K562 (cell line): ENCODE data around the gene ZNF816. TPM values are rescaled to one million over a fixed set of nuclear protein-coding genes. Genes with fewer than 3 reads are reported as not detected.

Experiments used
- ASH1L ChIP-seq: fragments of 450-650 bp; IDR thresholded peaks from 2 replicates; pipeline ENCODE4 v1.6.1; 2018; ENCODE audit warnings: borderline replicate concordance, mild to moderate bottlenecking, low read depth; ENCODE audit not compliant: partially characterized antibody
- ATF6 ChIP-seq: sonication (generic); formaldehyde crosslinking; IDR thresholded peaks from 2 replicates; pipeline ENCODE4 v1.4.0; 2020; ENCODE audit warnings: mild to moderate bottlenecking, missing genetic modification reagents
- E2F4 ChIP-seq: sonication (generic); formaldehyde crosslinking; IDR thresholded peaks from 2 replicates; pipeline ENCODE4 v1.8.0; 2022; ENCODE audit warnings: mild to moderate bottlenecking, low read depth, missing genetic modification reagents
- E4F1 ChIP-seq: fragments of 250-450 bp; sonication (Bioruptor Pico); IDR thresholded peaks from 2 replicates; pipeline ENCODE4 v1.5.0; 2021; ENCODE audit warnings: mild to moderate bottlenecking, borderline replicate concordance
- EP400 ChIP-seq: fragments of 450-650 bp; IDR thresholded peaks from 2 replicates; pipeline ENCODE4 v1.6.1; 2017; ENCODE audit warnings: antibody characterized with exemption, mild to moderate bottlenecking, moderate library complexity
- MNT ChIP-seq, 2 experiments: fragments of 450-650 bp; conservative IDR thresholded peaks; 2 replicates each; pipeline ENCODE4 v1.6.1; 2017; ENCODE audit warnings: mild to moderate bottlenecking in 2 of 2, moderate library complexity in 2 of 2
- NFE2L1 ChIP-seq: fragments of 450-650 bp; IDR thresholded peaks from 2 replicates; pipeline ENCODE4 v1.6.1; 2016; ENCODE audit warnings: missing genetic modification characterization, low read depth, mild to moderate bottlenecking, missing compliant biosample characterization, moderate library complexity, borderline replicate concordance
- NONO ChIP-seq, 2 experiments: fragments of 200-400 bp in 1 of 2; fragments of 450-650 bp in 1 of 2; formaldehyde crosslinking in 1 of 2; IDR thresholded peaks; 2 replicates each; pipeline ENCODE4 v1.6.1; 2017; ENCODE audit warnings: low read depth in 2 of 2, mild to moderate bottlenecking in 2 of 2, moderate library complexity in 2 of 2, low read length in 1 of 2
- PHF8 ChIP-seq: fragments of 200-600 bp; sonication (generic); IDR thresholded peaks from 2 replicates; pipeline ENCODE4 v1.6.1; 2012; ENCODE audit warnings: mixed run types, mild to moderate bottlenecking, inconsistent platforms, low read length, moderate library complexity, borderline replicate concordance
- SMAD4 ChIP-seq: fragments of 250-450 bp; sonication (Bioruptor Pico); conservative IDR thresholded peaks from 2 replicates; pipeline ENCODE4 v1.8.0; 2021; ENCODE audit warnings: inconsistent platforms, mild to moderate bottlenecking, moderate library complexity
- SRF ChIP-seq, 2 experiments: fragments of 250-450, 450-650 bp in 1 of 2; sonication (Bioruptor Pico) in 1 of 2; sonication (generic) in 1 of 2; formaldehyde crosslinking; IDR thresholded peaks; 2 replicates each; pipeline versions ENCODE4 v1.5.0 to v1.5.1; 2020 to 2022; ENCODE audit warnings: mild to moderate bottlenecking in 1 of 2, missing genetic modification reagents in 1 of 2
- TFAP4 ChIP-seq: sonication (generic); formaldehyde crosslinking; IDR thresholded peaks from 2 replicates; pipeline ENCODE4 v1.8.0; 2022; ENCODE audit warnings: missing genetic modification reagents, mild to moderate bottlenecking, moderate library complexity, borderline replicate concordance
- TSC22D4 ChIP-seq: fragments of 450-650 bp; IDR thresholded peaks from 2 replicates; pipeline ENCODE4 v1.6.1; 2016; ENCODE audit warnings: missing genetic modification characterization, missing biosample characterization, control low read depth
- ZNF175 ChIP-seq: fragments of 200-800 bp; sonication (Bioruptor generic); IDR thresholded peaks from 2 replicates; pipeline ENCODE4 v1.6.1; 2016; ENCODE audit warnings: low read depth, mild to moderate bottlenecking, missing genetic modification characterization, missing compliant biosample characterization
- ZNF76 ChIP-seq: fragments of 250-450 bp; sonication (Bioruptor Pico); IDR thresholded peaks from 2 replicates; pipeline ENCODE4 v1.4.0; 2020; ENCODE audit warnings: mild to moderate bottlenecking, moderate library complexity, borderline replicate concordance
- ZNF830 ChIP-seq: fragments of 250-450 bp; sonication (Bioruptor Pico); IDR thresholded peaks from 2 replicates; pipeline ENCODE4 v1.5.0; 2021; ENCODE audit warnings: mild to moderate bottlenecking
- polyA plus RNA-seq, 8 experiments: library from polyadenylated mRNA; depleted of rRNA in 4 of 8; stranded (reverse) in 5 of 8; unstranded in 3 of 8; fragments of >200 nt; fragmentation: Nextera tagmentation in 2 of 8; fragmentation: Illumina TruSeq in 1 of 8; extraction: Ambion mirVana in 2 of 8; extraction: Trizol in 1 of 8; gene quantifications; 2 replicates each; pipeline versions ENCODE4 v1.2.1 to v1.2.3, GENCODE V29; 2011 to 2014; ENCODE audit warnings: inconsistent platforms in 1 of 8, missing spikeins in 1 of 8
- total RNA-seq, 7 experiments: library from RNA; depleted of rRNA in 6 of 7; stranded (reverse); fragments of >200 nt in 6 of 7; fragmentation: Illumina TruSeq in 2 of 7; extraction: Trizol in 2 of 7; gene quantifications; 2 replicates each; pipeline versions ENCODE4 v1.2.1 to v1.2.3, GENCODE V29; 2011 to 2021; ENCODE audit warnings: low replicate concordance in 1 of 7

The ZNF816 gene
- total and polyA plus RNA-seq, 9 of the 15 experiments (the other 6 are each of a cell fraction or from before 2014, with no cell fraction given), result 8.6 to 23.4 (median 13.0) TPM

GRCh38 chr19:52922841-52923777, 39.6 kb downstream of the ZNF816 start, which contains the start of gene ZNF888 (continued):
- TF ChIP-seq E4F1 (CRISPR knock-in tag) (no peak), TSC22D4 (tag) (no peak), MNT (conservative IDR thresholded peaks at IDR 0.05) (peak; percentile 64 to 78; a peak in 3 of 4 replicates), ZNF76 (no peak), ATF6 (CRISPR knock-in tag) (0 out of 2 replicates have a peak, but pooled peaks have one; percentile 73), SRF (CRISPR knock-in tag; IDR thresholded peaks at IDR 0.05) (peak in 1 of 2 experiments; percentile 90; a peak in 2 of 4 replicates), NONO (IDR thresholded peaks at IDR 0.05; ENCODE audit: low read depth in 2 of 2, low read length in 1 of 2) (no peak), ASH1L (peak; percentile 64), SMAD4 (CRISPR knock-in tag) (peak; percentile 46; the same call in 1 of the 2 replicates), E2F4 (CRISPR knock-in tag) (peak; percentile 91; the same call in 1 of the 2 replicates), TFAP4 (CRISPR knock-in tag) (no peak; the same call in 1 of the 2 replicates), ZNF175 (0 out of 2 replicates have a peak, but pooled peaks have one; percentile 23), NFE2L1 (no peak), EP400 (peak; percentile 81), ZNF830 (no peak), PHF8 (peak; percentile 78; the same call in 1 of the 2 replicates)
